T47D (cell line): Measurements from ENCODE around the gene TMEM87A.
A peak's percentile ranks its signal among the peaks of the same experiment; 100 is the strongest.

ENCODE experiments used
- DNase-seq, 2 experiments: peaks; one replicate each; pipeline versions ENCODE4 v3.0.0 to v3.0.0-alpha.2; 2011 to 2012; ENCODE audit warnings: low read depth in 1 of 2, low spot score in 1 of 2
- JUND ChIP-seq: IDR thresholded peaks from 2 replicates; pipeline ENCODE4 v1.6.1; 2012; ENCODE audit warnings: low read depth
- in situ Hi-C: cut with HindIII; loops from 2 replicates; pipeline ENCODE4 v1.10.0; 2016; ENCODE audit warnings: low sequenced_read_pairs, low pct_unique_long_range_greater_than_20kb

Gene TMEM87A

GRCh38 chr15:42283671-42284070, 10.4 kb upstream of the TMEM87A start:
- DNase-seq, result no peak

DNA sequence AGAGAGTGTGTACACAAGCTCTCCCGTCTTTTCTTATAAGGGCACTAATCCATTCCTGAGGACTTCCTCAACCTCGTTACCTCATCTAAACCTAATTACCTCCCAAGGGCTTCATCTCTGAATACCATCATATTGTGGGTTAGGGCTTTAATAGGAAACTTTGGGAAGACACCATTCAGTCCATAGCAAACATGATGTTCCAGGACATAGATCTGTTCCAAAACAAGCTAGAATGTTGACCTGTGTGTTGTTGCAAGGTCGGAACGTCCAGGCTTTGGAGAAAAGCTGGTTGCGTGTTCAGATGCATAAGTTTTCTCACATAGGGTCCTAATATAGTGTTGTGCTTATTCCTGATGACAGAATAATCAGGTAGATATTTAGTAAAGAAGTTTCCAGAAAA, 9.7 kb upstream of the TMEM87A start:
- in situ Hi-C loops, result no loop called here
- DNase-seq, result no peak

More at GRCh38 chr15:42283671-42284070, 10.4 kb upstream of the TMEM87A start:
- in situ Hi-C loops, result no loop called here
- TF ChIP-seq JUND, result no peak

DNA sequence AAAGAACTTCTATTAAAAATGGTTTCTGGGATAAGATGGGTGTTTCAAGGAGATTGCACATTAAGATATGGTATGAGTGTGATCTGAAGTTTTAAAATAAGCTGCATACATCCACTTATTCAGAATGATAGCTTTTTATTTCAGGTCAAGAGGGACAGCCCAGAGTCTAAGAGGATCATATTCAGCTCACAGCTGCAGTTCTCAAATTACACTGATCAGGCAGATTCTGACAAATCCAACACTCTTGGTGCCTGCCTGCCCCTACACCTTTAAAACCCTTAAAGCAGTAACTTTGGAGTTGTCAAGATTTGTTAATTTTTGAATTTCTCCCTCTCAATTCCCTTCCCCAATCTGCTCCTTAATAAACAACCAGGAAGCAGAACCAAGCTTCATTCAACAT, 9.1 kb upstream of the TMEM87A start:
- in situ Hi-C loops, result no loop called here
- TF ChIP-seq JUND, result no peak
- DNase-seq, result no peak

More for the DNA sequence above, 9.7 kb upstream of the TMEM87A start:
- no peak for TF ChIP-seq JUND

DNA sequence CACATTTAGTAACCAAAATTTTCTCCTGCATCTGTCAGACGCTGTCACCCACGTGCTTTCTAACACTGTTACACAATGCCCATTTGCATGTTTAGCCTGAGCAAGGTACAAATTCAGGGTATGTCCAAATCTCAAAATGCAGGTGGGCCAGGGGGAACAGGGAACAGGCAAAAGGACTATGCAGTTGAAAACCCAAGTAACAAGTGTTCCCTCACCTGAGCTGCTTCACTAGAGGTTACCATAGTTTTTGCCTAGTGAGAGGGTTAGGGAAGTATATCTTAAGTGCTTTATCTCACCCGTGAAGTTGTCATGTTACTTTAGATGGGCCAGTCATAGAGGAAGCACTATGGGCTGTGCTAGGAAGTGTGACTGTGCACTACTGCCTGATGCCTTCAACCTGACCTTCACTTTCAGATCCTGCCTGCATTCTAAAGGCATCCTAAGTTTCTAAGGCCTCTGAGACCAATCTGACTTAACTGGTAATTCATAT, 6.0 kb upstream of the TMEM87A start:
- no peak for DNase-seq
- in situ Hi-C loops, result no loop called here
- no peak for TF ChIP-seq JUND

DNA sequence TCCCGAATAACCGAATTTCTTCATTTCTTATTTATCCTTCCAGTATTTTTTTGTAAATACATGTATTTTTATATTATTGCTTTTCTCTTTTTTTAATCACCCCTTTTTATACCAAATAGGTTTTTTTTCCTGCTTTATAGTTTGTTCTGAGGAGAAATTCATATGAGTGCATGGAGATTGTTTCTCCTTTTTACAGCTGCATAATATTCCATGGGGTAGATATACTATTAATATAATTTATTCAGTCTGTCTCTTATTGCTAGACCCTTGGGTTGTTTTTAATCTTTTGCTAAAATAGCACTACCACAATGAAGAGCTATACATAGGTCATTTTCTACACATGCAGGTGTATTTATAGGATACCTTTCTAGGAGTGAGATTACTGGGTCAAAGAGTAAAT, 3.5 kb upstream of the TMEM87A start:
- in situ Hi-C loops, result no loop called here
- no peak for TF ChIP-seq JUND
- no peak for DNase-seq

- TF ChIP-seq JUND, result no peak
- no peak for DNase-seq
- in situ Hi-C loops, result no loop called here
These were observed 2.7 kb upstream of the TMEM87A start for GRCh38 chr15:42275780-42276391.

- no peak for DNase-seq
- in situ Hi-C loops, result no loop called here
- no peak for TF ChIP-seq JUND
These were observed 1.4 kb upstream of the TMEM87A start for GRCh38 chr15:42274702-42274989.

DNA sequence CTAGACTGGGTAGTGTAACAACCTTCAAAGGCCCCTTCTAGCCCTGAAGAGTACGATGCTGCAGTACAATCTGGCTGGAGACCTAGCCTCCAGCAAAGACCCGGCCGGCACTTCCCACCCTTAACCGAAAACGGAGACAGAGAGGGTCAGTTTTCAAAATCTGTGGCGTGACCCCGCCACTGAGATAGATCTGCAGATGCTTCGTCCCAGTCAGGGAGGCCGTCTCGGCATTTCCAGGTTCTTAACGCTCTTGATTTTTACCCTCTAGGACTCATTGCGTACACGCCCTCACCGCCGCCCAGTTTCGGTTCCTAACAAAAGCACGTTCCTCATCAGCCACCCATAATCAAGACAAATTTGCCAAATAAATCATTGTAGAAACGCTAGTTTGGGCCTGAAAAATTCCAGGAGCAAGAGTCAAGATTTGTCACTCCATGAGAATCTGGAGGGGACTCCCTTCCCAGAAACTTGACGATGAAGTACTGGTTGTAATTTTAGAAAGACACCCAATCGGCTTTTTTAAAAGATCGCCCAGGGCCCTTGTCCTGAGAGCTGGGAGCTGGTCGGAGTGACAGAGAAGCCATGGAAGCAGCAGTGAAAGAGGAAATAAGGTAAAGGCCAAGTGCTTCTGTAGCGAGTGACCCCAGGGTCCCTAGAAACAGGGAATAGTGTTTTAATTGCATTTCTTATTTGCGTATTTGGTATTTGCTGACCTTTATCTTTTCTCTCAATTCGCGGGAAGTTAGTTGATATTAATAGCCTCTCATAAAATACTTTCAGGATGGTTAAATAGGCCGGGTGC, 868 bp upstream of the TMEM87A start:
- TF ChIP-seq JUND, result no peak
- in situ Hi-C loops, result no loop called here
- peak; percentile 9 to 45 for DNase-seq

DNA sequence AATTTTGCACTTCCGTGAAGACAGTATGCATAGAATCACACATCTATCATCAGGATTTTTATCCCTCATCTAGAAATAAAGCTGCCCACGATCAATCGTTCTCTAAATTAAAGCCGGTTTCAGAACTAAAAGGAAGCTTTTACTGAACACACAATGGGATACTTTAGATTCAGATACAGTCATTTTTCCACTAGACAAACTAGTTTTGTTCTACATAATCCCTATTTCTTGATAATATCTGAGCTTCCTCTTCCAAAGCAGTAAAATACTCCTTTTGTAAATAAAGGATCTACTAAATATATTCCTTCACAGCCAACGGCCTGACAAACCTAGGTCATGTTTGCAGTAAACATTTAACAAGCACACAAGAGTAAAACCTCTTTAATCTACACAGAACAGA, 2.2 kb downstream of the TMEM87A start:
- in situ Hi-C loops, result no loop called here
- peak; percentile 81 for TF ChIP-seq JUND
- DNase-seq, result peak; percentile 62 to 93

DNA sequence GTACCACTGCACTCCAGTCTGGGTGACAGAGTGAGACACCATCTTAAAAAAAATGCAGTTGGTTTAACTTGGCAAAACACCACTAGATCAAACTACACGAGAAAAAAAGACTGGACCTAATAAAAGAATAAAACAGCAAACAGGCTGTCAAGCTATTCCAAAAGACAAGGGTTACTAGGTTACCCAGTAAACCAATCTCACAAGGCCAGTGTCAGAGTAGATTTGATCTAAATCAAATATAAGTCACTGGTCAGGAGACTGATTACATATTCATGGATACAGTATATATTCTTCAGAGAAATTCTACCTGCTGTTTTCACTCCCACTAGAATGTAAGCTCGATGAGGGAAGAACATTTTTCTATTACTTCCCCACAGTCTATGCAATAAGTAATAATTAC, 2.7 kb downstream of the TMEM87A start:
- TF ChIP-seq JUND, result no peak; the same call in 1 of the 2 replicates
- DNase-seq, result peak; percentile 9 to 71
- in situ Hi-C loops, result no loop called here

GRCh38 chr15:42267286-42267685, 5.9 kb downstream of the TMEM87A start:
- in situ Hi-C loops, result no loop called here
- no peak for DNase-seq
- TF ChIP-seq JUND, result no peak

- in situ Hi-C loops, result no loop called here
- no peak for DNase-seq
- TF ChIP-seq JUND, result no peak
These were observed 8.4 kb downstream of the TMEM87A start for GRCh38 chr15:42264795-42265194.

DNA sequence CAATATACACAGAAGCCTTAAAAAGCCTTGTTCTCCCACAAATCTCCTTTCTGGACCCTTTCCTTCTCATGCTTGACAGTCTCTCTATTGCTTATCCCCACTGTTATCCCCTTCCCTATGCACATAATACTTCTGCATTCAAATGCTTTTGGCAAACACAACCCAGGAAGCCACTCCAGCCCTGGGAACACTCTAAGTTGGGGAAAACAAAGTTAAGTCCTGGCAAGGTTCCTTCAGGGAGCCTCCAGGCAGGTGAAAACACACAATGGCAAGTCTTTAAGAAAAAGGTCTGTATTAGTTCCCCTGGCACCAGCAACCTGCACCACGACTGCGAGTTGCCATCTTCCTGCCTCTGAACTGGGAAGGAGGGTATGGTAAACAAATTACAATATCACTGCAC, 19.9 kb downstream of the TMEM87A start:
- no peak for TF ChIP-seq JUND
- in situ Hi-C loops, result no loop called here
- no peak for DNase-seq

DNA sequence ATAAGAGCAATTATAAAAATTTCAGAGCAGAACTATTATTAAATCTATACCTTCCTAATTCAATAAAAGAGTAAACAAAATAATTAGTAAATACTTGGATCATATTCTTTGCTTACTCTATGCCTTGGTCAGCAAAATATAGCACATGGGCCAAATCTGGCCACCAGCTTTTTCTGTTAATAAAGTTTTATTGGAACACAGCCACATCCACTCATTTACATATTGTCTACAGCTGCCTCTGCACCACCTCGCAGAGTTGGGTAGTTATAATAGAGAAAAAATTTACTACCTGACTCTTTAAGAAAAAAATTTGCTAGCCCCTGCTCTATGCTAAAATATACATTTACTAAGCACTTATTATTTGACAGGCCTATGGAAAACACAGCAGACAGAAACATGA, 32.4 kb downstream of the TMEM87A start:
- no peak for TF ChIP-seq JUND
- in situ Hi-C loops, result no loop called here
- DNase-seq, result no peak
